ENCODE measurements around the gene EDN3.

GRCh38 chr20:59342023-59342957, 41.9 kb downstream of the EDN3 start:
- TF ChIP-seq, protein P1, sequence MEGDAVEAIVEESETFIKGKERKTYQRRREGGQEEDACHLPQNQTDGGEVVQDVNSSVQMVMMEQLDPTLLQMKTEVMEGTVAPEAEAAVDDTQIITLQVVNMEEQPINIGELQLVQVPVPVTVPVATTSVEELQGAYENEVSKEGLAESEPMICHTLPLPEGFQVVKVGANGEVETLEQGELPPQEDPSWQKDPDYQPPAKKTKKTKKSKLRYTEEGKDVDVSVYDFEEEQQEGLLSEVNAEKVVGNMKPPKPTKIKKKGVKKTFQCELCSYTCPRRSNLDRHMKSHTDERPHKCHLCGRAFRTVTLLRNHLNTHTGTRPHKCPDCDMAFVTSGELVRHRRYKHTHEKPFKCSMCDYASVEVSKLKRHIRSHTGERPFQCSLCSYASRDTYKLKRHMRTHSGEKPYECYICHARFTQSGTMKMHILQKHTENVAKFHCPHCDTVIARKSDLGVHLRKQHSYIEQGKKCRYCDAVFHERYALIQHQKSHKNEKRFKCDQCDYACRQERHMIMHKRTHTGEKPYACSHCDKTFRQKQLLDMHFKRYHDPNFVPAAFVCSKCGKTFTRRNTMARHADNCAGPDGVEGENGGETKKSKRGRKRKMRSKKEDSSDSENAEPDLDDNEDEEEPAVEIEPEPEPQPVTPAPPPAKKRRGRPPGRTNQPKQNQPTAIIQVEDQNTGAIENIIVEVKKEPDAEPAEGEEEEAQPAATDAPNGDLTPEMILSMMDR (conservative IDR thresholded peaks at IDR 0.05 in 1 of 2, IDR thresholded peaks at IDR 0.05 in 1 of 2; ENCODE audit: low read depth in 1 of 2, low read length in 2 of 2): no peak
- TF ChIP-seq EZH2 (IDR thresholded peaks at IDR 0.05; ENCODE audit: low read length, missing control alignments): no peak

All from fibroblast of lung (primary cell).